ENCODE measurements around the gene LRRC59. TPM values are rescaled to one million over a fixed set of nuclear protein-coding genes. Genes with fewer than 3 reads are reported as not detected.

The LRRC59 gene
- total and polyA plus RNA-seq, 2 of the 13 experiments (the other 11 are each of a cell fraction or from before 2014, with no cell fraction given) = 87.3 to 222 TPM

DNA sequence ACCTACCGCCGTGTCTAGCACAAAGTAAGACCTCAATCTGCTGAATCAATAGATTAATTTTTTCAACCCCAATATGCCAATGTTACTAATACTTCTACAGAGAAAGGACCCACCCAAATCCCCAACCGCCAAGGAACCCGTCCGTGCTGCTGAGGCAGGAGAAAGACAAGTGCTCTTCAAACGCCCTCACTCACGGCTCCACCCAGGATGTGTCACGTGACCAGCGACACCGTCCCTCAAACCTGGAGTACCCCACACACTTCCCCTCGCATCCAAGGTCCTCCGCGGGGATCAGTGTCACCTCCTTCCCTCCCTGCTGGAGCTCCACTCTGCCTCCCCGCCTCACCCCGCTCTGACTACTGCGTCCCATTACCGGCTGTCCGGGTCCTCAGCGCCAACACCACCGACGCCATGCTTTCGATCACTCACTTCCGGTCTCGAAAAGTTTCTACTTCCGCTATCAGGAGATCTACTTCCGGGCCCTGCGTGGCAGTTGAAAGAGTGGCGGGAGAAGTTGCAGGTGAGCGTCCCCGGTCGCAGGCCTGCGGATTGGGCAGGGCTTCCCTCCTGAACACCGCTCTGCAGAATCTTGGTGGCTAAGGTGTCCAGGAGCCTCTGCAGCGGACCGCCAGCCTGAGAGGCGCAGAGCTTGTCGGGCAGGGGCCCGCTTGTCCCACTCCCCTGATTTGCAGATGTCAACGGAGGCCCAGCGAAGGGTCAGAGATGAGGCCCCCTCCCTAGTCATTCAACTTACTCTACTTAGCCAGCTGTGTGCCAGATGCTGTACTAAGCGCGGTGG is 24.4 kb downstream of the LRRC59 start, which contains the start of the genes EME1 and MRPL27 (continued):
- no peak for TF ChIP-seq CEBPZ (IDR thresholded peaks at IDR 0.05; ENCODE audit: low read length)
- peak; percentile 41; the same call in 1 of the 2 replicates for TF ChIP-seq NCOR1 (IDR thresholded peaks at IDR 0.05; ENCODE audit: borderline replicate concordance, low read length)
- no peak for TF ChIP-seq NFE2 (CRISPR knock-in tag; IDR thresholded peaks at IDR 0.05)
- TF ChIP-seq TFDP1 (CRISPR knock-in tag; IDR thresholded peaks at IDR 0.05; ENCODE audit: borderline replicate concordance) = peak; percentile 100
- TF ChIP-seq, protein P1, sequence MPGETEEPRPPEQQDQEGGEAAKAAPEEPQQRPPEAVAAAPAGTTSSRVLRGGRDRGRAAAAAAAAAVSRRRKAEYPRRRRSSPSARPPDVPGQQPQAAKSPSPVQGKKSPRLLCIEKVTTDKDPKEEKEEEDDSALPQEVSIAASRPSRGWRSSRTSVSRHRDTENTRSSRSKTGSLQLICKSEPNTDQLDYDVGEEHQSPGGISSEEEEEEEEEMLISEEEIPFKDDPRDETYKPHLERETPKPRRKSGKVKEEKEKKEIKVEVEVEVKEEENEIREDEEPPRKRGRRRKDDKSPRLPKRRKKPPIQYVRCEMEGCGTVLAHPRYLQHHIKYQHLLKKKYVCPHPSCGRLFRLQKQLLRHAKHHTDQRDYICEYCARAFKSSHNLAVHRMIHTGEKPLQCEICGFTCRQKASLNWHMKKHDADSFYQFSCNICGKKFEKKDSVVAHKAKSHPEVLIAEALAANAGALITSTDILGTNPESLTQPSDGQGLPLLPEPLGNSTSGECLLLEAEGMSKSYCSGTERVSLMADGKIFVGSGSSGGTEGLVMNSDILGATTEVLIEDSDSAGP (CRISPR knock-in tag; IDR thresholded peaks at IDR 0.05; ENCODE audit: borderline replicate concordance) = peak; percentile 97
- peak; percentile 97 for TF ChIP-seq POLR2G (IDR thresholded peaks at IDR 0.05; ENCODE audit: low read depth, low read length)
- TF ChIP-seq, protein P2, sequence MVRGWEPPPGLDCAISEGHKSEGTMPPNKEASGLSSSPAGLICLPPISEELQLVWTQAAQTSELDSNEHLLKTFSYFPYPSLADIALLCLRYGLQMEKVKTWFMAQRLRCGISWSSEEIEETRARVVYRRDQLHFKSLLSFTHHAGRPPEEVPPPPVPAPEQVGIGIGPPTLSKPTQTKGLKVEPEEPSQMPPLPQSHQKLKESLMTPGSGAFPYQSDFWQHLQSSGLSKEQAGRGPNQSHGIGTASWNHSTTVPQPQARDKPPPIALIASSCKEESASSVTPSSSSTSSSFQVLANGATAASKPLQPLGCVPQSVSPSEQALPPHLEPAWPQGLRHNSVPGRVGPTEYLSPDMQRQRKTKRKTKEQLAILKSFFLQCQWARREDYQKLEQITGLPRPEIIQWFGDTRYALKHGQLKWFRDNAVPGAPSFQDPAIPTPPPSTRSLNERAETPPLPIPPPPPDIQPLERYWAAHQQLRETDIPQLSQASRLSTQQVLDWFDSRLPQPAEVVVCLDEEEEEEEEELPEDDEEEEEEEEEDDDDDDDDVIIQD (CRISPR knock-in tag; IDR thresholded peaks at IDR 0.05; ENCODE audit: low read depth) = no peak; the same call in 1 of the 2 replicates
- peak; percentile 99 for TF ChIP-seq GATAD1 (CRISPR knock-in tag; IDR thresholded peaks at IDR 0.05)
- TF ChIP-seq KLF11 (CRISPR knock-in tag; IDR thresholded peaks at IDR 0.05) = peak; percentile 70; the same call in 1 of the 2 replicates
- TF ChIP-seq ZFP90 (CRISPR knock-in tag; IDR thresholded peaks at IDR 0.05; ENCODE audit: borderline replicate concordance) = peak; percentile 87
- TF ChIP-seq PPARG (CRISPR knock-in tag; conservative IDR thresholded peaks at IDR 0.05) = 0 out of 2 replicates have a peak, but pooled peaks have one; percentile 36
- TF ChIP-seq ZNF629 (CRISPR knock-in tag; conservative IDR thresholded peaks at IDR 0.05) = 0 out of 2 replicates have a peak, but pooled peaks have one; percentile 32
- TF ChIP-seq, protein P3, sequence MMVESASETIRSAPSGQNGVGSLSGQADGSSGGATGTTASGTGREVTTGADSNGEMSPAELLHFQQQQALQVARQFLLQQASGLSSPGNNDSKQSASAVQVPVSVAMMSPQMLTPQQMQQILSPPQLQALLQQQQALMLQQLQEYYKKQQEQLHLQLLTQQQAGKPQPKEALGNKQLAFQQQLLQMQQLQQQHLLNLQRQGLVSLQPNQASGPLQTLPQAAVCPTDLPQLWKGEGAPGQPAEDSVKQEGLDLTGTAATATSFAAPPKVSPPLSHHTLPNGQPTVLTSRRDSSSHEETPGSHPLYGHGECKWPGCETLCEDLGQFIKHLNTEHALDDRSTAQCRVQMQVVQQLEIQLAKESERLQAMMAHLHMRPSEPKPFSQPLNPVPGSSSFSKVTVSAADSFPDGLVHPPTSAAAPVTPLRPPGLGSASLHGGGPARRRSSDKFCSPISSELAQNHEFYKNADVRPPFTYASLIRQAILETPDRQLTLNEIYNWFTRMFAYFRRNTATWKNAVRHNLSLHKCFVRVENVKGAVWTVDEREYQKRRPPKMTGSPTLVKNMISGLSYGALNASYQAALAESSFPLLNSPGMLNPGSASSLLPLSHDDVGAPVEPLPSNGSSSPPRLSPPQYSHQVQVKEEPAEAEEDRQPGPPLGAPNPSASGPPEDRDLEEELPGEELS (CRISPR knock-in tag; IDR thresholded peaks at IDR 0.05) = peak; percentile 55
- peak; percentile 94 for TF ChIP-seq ZNF253 (CRISPR knock-in tag; IDR thresholded peaks at IDR 0.05; ENCODE audit: borderline replicate concordance)

Data from HepG2 (cell line).